Measurements from ENCODE around the gene LRIT3. TPM values are rescaled to one million over a fixed set of nuclear protein-coding genes. Genes with fewer than 3 reads are reported as not detected.

Gene LRIT3
- total and polyA plus RNA-seq, 2 of the 8 experiments (the other 6 are each of a cell fraction or from before 2014, with no cell fraction given), result 0.11 TPM; not detected in 1

DNA sequence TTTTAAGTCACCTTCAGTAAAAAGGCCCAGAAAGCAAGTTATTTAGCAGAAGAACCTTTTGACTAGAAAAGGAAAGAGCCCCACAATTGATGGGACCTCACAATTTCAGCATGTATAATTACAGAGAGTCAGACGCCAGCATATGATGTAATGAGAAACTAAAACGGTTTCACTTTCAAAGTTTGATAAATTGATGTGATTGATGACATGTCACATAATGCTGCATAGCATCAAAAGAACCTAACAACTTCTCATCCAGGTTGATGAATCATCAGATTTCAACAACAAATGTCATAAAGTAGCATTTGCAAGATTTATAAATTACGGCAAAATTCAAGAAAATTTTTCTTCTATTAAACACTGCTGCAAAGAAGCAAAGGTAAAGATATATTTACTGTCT lies 36.2 kb upstream of the LRIT3 start:
- Histone ChIP-seq H2BK15ac (ENCODE audit: low read length) (no peak overlapping the region), H3K36me3 (ENCODE audit: control insufficient read depth in 2 of 4, insufficient read depth in 4 of 4, low read length in 3 of 4) (no peaks in the 10 kb centered on the region), H3K27me3 (replicated peaks in 1 of 4; ENCODE audit: control insufficient read depth in 3 of 4, extremely low read depth in 1 of 4, insufficient read depth in 3 of 4, low read length in 3 of 4) (no peaks in the 10 kb centered on the region), H3K4ac (replicated peaks; ENCODE audit: insufficient read length, low read depth, low read length) (no peak overlapping the region), H2BK20ac (ENCODE audit: low read length) (no peak overlapping the region), H2AFZ (ENCODE audit: low read length) (no peak overlapping the region), H3K23me2 (ENCODE audit: low read depth, low read length) (peaks cover 5% of the 10 kb centered on the region), H2BK12ac (ENCODE audit: low read depth, low read length) (no peak overlapping the region), H3K4me3 (ENCODE audit: extremely low read depth in 1 of 4, insufficient read depth in 2 of 4, low read depth in 3 of 4, low read length in 4 of 4) (no peak overlapping the region), H3K4me2 (ENCODE audit: insufficient read depth in 1 of 2, low read depth in 2 of 2, low read length in 2 of 2) (no peak overlapping the region), H2BK5ac (ENCODE audit: low read depth, low read length) (no peak overlapping the region), H4K91ac (replicated peaks; ENCODE audit: insufficient read length, low read length) (no peak overlapping the region), H4K20me1 (replicated peaks in 1 of 2; ENCODE audit: control insufficient read depth in 1 of 2, insufficient read depth in 2 of 2, low read length in 2 of 2) (no peaks in the 10 kb centered on the region), H3K56ac (replicated peaks; ENCODE audit: insufficient read length, low read depth, low read length) (no peak overlapping the region), H2AK5ac (ENCODE audit: low read depth, low read length) (no peak overlapping the region), H3K79me2 (ENCODE audit: control insufficient read depth in 1 of 2, insufficient read depth in 2 of 2, low read length in 2 of 2) (peaks cover 11% of the 10 kb centered on the region in 2 experiments), H4K5ac (ENCODE audit: insufficient read length, low read depth, low read length) (no peak overlapping the region), H3K14ac (ENCODE audit: insufficient read length) (no peak overlapping the region), H3K4me1 (replicated peaks in 1 of 4; ENCODE audit: control insufficient read depth in 3 of 4, insufficient read depth in 4 of 4, low read length in 3 of 4) (peaks cover 0 to 8% (median 5%) of the 10 kb centered on the region in 4 experiments; a peak in 4 of 7 replicates), H3K9me3 (ENCODE audit: insufficient read depth in 2 of 2, low read depth in 1 of 2, low read length in 1 of 2) (no peaks in the 10 kb centered on the region), H3K18ac (ENCODE audit: extremely low read depth, low read length) (no peak overlapping the region), H4K8ac (ENCODE audit: extremely low read depth, insufficient read depth, low read length) (no peak overlapping the region), H3K27ac (ENCODE audit: low read depth, low read length) (no peak overlapping the region), H2BK120ac (replicated peaks; ENCODE audit: low read depth, low read length) (no peak overlapping the region), H3K9ac (replicated peaks in 1 of 4; ENCODE audit: extremely low read depth in 1 of 4, low read depth in 3 of 4, low read length in 3 of 4) (no peak overlapping the region), H3K23ac (ENCODE audit: insufficient read length) (no peak overlapping the region), H3K79me1 (ENCODE audit: low read depth, low read length) (no peaks in the 10 kb centered on the region; the same call in 1 of the 2 replicates)
- 93% methylated on average over 3 of the region's 3 CpGs; no CpG with 5 or more reads in 1 of the 2 experiments for WGBS, 2 experiments (ENCODE audit: extremely low coverage in 1 of 2, insufficient coverage in 1 of 2, insufficient read length in 1 of 2, insufficient replicate concordance in 2 of 2, low coverage in 1 of 2, low lambda C conversion rate in 2 of 2, missing lambda C conversion rate in 1 of 2)
- FAIRE-seq, result no peak
- DNase-seq (ENCODE audit: low read depth in 1 of 2, low spot score in 2 of 2), result no peak
- ChIA-PET CTCF (ENCODE audit: partially characterized antibody) (interaction anchor here (0.5 kb wide), 1 partner anchor 114 kb away, joined by 4 read pairs; no protein-coding TSS in a partner anchor), POLR2A (ENCODE audit: partially characterized antibody) (no interaction called here)
- no peak for TF ChIP-seq CHD1 (IDR thresholded peaks at IDR 0.05; ENCODE audit: low read depth, low read length)
- TF ChIP-seq BRCA1 (IDR thresholded peaks at IDR 0.05; ENCODE audit: low read depth, low read length), result no peak
- no peak for TF ChIP-seq FOSL1 (IDR thresholded peaks at IDR 0.05; ENCODE audit: insufficient read depth, low read depth, low read length)
- TF ChIP-seq, protein P1, sequence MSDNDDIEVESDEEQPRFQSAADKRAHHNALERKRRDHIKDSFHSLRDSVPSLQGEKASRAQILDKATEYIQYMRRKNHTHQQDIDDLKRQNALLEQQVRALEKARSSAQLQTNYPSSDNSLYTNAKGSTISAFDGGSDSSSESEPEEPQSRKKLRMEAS (IDR thresholded peaks at IDR 0.05), result no peak
- no peak for TF ChIP-seq ZNF274 (IDR thresholded peaks at IDR 0.05; ENCODE audit: borderline replicate concordance, extremely low read depth, low read length)
- TF ChIP-seq, protein P2, sequence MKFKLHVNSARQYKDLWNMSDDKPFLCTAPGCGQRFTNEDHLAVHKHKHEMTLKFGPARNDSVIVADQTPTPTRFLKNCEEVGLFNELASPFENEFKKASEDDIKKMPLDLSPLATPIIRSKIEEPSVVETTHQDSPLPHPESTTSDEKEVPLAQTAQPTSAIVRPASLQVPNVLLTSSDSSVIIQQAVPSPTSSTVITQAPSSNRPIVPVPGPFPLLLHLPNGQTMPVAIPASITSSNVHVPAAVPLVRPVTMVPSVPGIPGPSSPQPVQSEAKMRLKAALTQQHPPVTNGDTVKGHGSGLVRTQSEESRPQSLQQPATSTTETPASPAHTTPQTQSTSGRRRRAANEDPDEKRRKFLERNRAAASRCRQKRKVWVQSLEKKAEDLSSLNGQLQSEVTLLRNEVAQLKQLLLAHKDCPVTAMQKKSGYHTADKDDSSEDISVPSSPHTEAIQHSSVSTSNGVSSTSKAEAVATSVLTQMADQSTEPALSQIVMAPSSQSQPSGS (IDR thresholded peaks at IDR 0.05; ENCODE audit: low read length), result no peak

Data from H1 (cell line).